ENCODE data around the gene PAK6. TPM values are rescaled to one million over a fixed set of nuclear protein-coding genes. Genes with fewer than 3 reads are reported as not detected.
A peak's percentile ranks its signal among the peaks of the same experiment; 100 is the strongest.

Gene PAK6
- total RNA-seq, 4 donors from 2014 or later: 0.94 to 4.6 (median 1.6) TPM

- no peaks in the 10 kb centered on the region for H3K27me3 ChIP-seq
- H3K36me3 ChIP-seq: no peaks in the 10 kb centered on the region
- no peak overlapping the region for H3K27ac ChIP-seq
- no peak for ATAC-seq
- H3K9me3 ChIP-seq: no peaks in the 10 kb centered on the region
- 63 to 78% methylated on average over 1 of the region's 1 CpG for WGBS, 2 donors (ENCODE audit: low coverage in 1 of 2)
- H3K4me3 ChIP-seq: no peak overlapping the region
- TF ChIP-seq POLR2A (IDR thresholded peaks at IDR 0.05) (no peak), EP300 (IDR thresholded peaks at IDR 0.05) (no peak), POLR2AphosphoS5 (IDR thresholded peaks at IDR 0.05) (no peak), CTCF (IDR thresholded peaks at IDR 0.05) (no peak)
- no peaks in the 10 kb centered on the region for H3K4me1 ChIP-seq
These were observed 40.3 kb upstream of the PAK6 start for GRCh38 chr15:40198355-40199085.

- no peak overlapping the region for H3K27ac ChIP-seq
- ATAC-seq: no peak
- no peaks in the 10 kb centered on the region for H3K4me1 ChIP-seq
- no peaks in the 10 kb centered on the region for H3K27me3 ChIP-seq
- 20 to 83% methylated on average over 1 of the region's 1 CpG for WGBS, 2 donors (ENCODE audit: low coverage in 1 of 2)
- no peaks in the 10 kb centered on the region for H3K36me3 ChIP-seq
- no peak overlapping the region for H3K4me3 ChIP-seq
- TF ChIP-seq POLR2AphosphoS5 (IDR thresholded peaks at IDR 0.05) (no peak), POLR2A (IDR thresholded peaks at IDR 0.05) (no peak), CTCF (IDR thresholded peaks at IDR 0.05) (no peak), EP300 (IDR thresholded peaks at IDR 0.05) (no peak)
- H3K9me3 ChIP-seq: no peaks in the 10 kb centered on the region
These were observed 34.8 kb upstream of the PAK6 start for GRCh38 chr15:40204100-40204499.

- no peaks in the 10 kb centered on the region for H3K9me3 ChIP-seq
- no peaks in the 10 kb centered on the region for H3K27me3 ChIP-seq
- TF ChIP-seq CTCF (IDR thresholded peaks at IDR 0.05) (peak; percentile 81 to 87 (median 86)), POLR2A (IDR thresholded peaks at IDR 0.05) (no peak)
- H3K4me3 ChIP-seq: no peak overlapping the region
- no peaks in the 10 kb centered on the region for H3K4me1 ChIP-seq
- H3K27ac ChIP-seq: no peak overlapping the region
- WGBS, 2 donors (ENCODE audit: low coverage in 1 of 2): 39 to 51% methylated on average over 6 of the region's 6 CpGs
- no peaks in the 10 kb centered on the region for H3K36me3 ChIP-seq
- peak; percentile 72 for ATAC-seq
These were observed 21.6 kb upstream of the PAK6 start for GRCh38 chr15:40217166-40217824.

GRCh38 chr15:40219801-40220200 is 19.1 kb upstream of the PAK6 start:
- no peak for TF ChIP-seq POLR2AphosphoS5 (IDR thresholded peaks at IDR 0.05)
- no peak for TF ChIP-seq CTCF (IDR thresholded peaks at IDR 0.05)
- no peak for TF ChIP-seq POLR2A (IDR thresholded peaks at IDR 0.05)
- TF ChIP-seq EP300 (IDR thresholded peaks at IDR 0.05): no peak
- no peaks in the 10 kb centered on the region for H3K9me3 ChIP-seq
- WGBS, 2 donors (ENCODE audit: low coverage in 1 of 2): 78 to 83% methylated on average over 1 of the region's 1 CpG
- H3K36me3 ChIP-seq: no peaks in the 10 kb centered on the region
- H3K4me1 ChIP-seq: no peaks in the 10 kb centered on the region
- H3K27ac ChIP-seq: no peak overlapping the region
- ATAC-seq: no peak
- H3K27me3 ChIP-seq: no peaks in the 10 kb centered on the region
- H3K4me3 ChIP-seq: no peak overlapping the region

- H3K27me3 ChIP-seq: no peaks in the 10 kb centered on the region
- H3K4me1 ChIP-seq: no peaks in the 10 kb centered on the region
- no peaks in the 10 kb centered on the region for H3K36me3 ChIP-seq
- H3K27ac ChIP-seq: no peak overlapping the region
- 86 to 87% methylated on average over 6 of the region's 6 CpGs for WGBS, 2 donors (ENCODE audit: low coverage in 1 of 2)
- H3K4me3 ChIP-seq: no peak overlapping the region
- no peaks in the 10 kb centered on the region for H3K9me3 ChIP-seq
- ATAC-seq: no peak
- no peak for TF ChIP-seq CTCF (IDR thresholded peaks at IDR 0.05)
- no peak for TF ChIP-seq EP300 (IDR thresholded peaks at IDR 0.05)
- TF ChIP-seq POLR2A (IDR thresholded peaks at IDR 0.05): no peak
- no peak for TF ChIP-seq POLR2AphosphoS5 (IDR thresholded peaks at IDR 0.05)
These were observed 16.7 kb upstream of the PAK6 start for GRCh38 chr15:40222131-40222530.

Measured in gastroesophageal sphincter (tissue), 4 donors.